GM20000 (cell line): ENCODE measurements around the gene GDPD5.

Experiments
- DNase-seq: peaks from one replicate; pipeline ENCODE4 v3.0.0; 2012; ENCODE audit warnings: low spot score
- CTCF ChIP-seq: IDR thresholded peaks from 2 replicates; pipeline ENCODE4 v1.5.1; 2012; ENCODE audit warnings: mild to moderate bottlenecking, control low read depth; ENCODE audit errors: extremely low read depth, missing control alignments

The GDPD5 gene

GRCh38 chr11:75524665-75525432 is 892 bp downstream of the GDPD5 start:
- DNase-seq, result peak; percentile 49
- no peak for TF ChIP-seq CTCF

GRCh38 chr11:75523811-75524664 is 1.7 kb downstream of the GDPD5 start:
- peak; percentile 45 for DNase-seq
- TF ChIP-seq CTCF, result no peak

GRCh38 chr11:75523189-75523588 is 2.6 kb downstream of the GDPD5 start:
- DNase-seq, result no peak
- no peak for TF ChIP-seq CTCF

- TF ChIP-seq CTCF, result no peak
- no peak for DNase-seq
These were observed 3.3 kb downstream of the GDPD5 start for GRCh38 chr11:75522286-75523044.

- no peak for TF ChIP-seq CTCF
- no peak for DNase-seq
These were observed 5.1 kb downstream of the GDPD5 start for GRCh38 chr11:75520688-75521087.

GRCh38 chr11:75518771-75519653 is 6.7 kb downstream of the GDPD5 start:
- no peak for DNase-seq

More at GRCh38 chr11:75518771-75519653, 6.7 kb downstream of the GDPD5 start:
- TF ChIP-seq CTCF, result no peak
